Calu3 (cell line): ENCODE measurements around the gene SH3PXD2A. TPM values are rescaled to one million over a fixed set of nuclear protein-coding genes. Genes with fewer than 3 reads are reported as not detected.
A peak's percentile ranks its signal among the peaks of the same experiment; 100 is the strongest.
"Not testable (repeated sequence)": the region's sequence is repeated elsewhere in the genome, so short reads cannot be mapped to it uniquely, and the experiment has no call there.

Experiments
- BruUV-seq: library from RNA; stranded (reverse); fragments of 400-500 nt; replicated peaks from 2 replicates; lab custom pipeline; 2021; lab: Mats Ljungman, UMichigan
- CTCF ChIA-PET: fragments of 300-600 bp; sonication (Branson Sonifier 250); formaldehyde crosslinking; loops from one replicate; lab custom pipeline; 2022; ENCODE audit warnings: antibody characterized with exemption; lab: Charles Lee
- DNase-seq: peaks from one replicate; pipeline ENCODE4 v3.0.0; 2022
- H3K27ac Mint-ChIP-seq: one replicate; pipeline ENCODE4 v1.8.0; 2022; ENCODE audit warnings: mixed read lengths; ENCODE audit not compliant: unreplicated experiment
- H3K27me3 Mint-ChIP-seq: one replicate; pipeline ENCODE4 v1.8.0; 2022; ENCODE audit warnings: mixed read lengths; ENCODE audit not compliant: unreplicated experiment
- H3K36me3 Mint-ChIP-seq: one replicate; pipeline ENCODE4 v1.8.0; 2022; ENCODE audit warnings: mild to moderate bottlenecking, moderate library complexity, mixed read lengths; ENCODE audit not compliant: insufficient read depth, unreplicated experiment
- H3K4me1 Mint-ChIP-seq: one replicate; pipeline ENCODE4 v1.8.0; 2022; ENCODE audit warnings: mild to moderate bottlenecking, low read depth, mixed read lengths; ENCODE audit not compliant: unreplicated experiment
- H3K4me3 Mint-ChIP-seq: one replicate; pipeline ENCODE4 v1.8.0; 2022; ENCODE audit warnings: mild to moderate bottlenecking, low read depth, moderate library complexity, mixed read lengths; ENCODE audit not compliant: unreplicated experiment
- H3K9me3 Mint-ChIP-seq: one replicate; pipeline ENCODE4 v1.8.0; 2022; ENCODE audit warnings: low read depth, mixed read lengths; ENCODE audit not compliant: unreplicated experiment
- CTCF ChIP-seq: fragments of 200-600 bp; IDR thresholded peaks from one replicate; pipeline ENCODE4 v1.8.0; 2022; ENCODE audit warnings: antibody characterized with exemption; ENCODE audit not compliant: unreplicated experiment
- intact Hi-C: fragments of 100-400 bp; cut with micrococcal nuclease; formaldehyde crosslinking; loops from one replicate; pipeline ENCODE4 v1.10.0; 2022; ENCODE audit not compliant: unreplicated experiment
- total RNA-seq: library from RNA; stranded (reverse); gene quantifications from 2 replicates; pipeline ENCODE4 v1.2.3, GENCODE V29; 2022

Gene SH3PXD2A
- total RNA-seq, 1 experiment from 2014 or later, result 7.5 TPM

GRCh38 chr10:103814626-103815370 is 40.6 kb downstream of the SH3PXD2A start:
- BruUV-seq, result no TSS peak
- no peaks in the 10 kb centered on the region for H3K36me3 Mint-ChIP-seq
- intact Hi-C loops, result no loop called here
- no peak for DNase-seq
- peaks cover 22% of the 10 kb centered on the region for H3K27me3 Mint-ChIP-seq
- H3K27ac Mint-ChIP-seq, result no peak overlapping the region
- H3K4me1 Mint-ChIP-seq, result peaks cover 14% of the 10 kb centered on the region
- CTCF ChIA-PET, result no interaction called here
- TF ChIP-seq CTCF, result no peak
- no peaks in the 10 kb centered on the region for H3K9me3 Mint-ChIP-seq
- H3K4me3 Mint-ChIP-seq, result no peak overlapping the region

GRCh38 chr10:103814105-103814504 is 41.3 kb downstream of the SH3PXD2A start:
- H3K4me1 Mint-ChIP-seq, result peaks cover 14% of the 10 kb centered on the region
- no peak for TF ChIP-seq CTCF
- H3K9me3 Mint-ChIP-seq, result no peaks in the 10 kb centered on the region
- H3K27me3 Mint-ChIP-seq, result peaks cover 15% of the 10 kb centered on the region
- no peak overlapping the region for H3K27ac Mint-ChIP-seq
- H3K36me3 Mint-ChIP-seq, result no peaks in the 10 kb centered on the region
- BruUV-seq, result no TSS peak
- no peak overlapping the region for H3K4me3 Mint-ChIP-seq
- CTCF ChIA-PET, result no interaction called here
- no peak for DNase-seq
- intact Hi-C loops, result no loop called here

GRCh38 chr10:103813312-103813711 is 42.1 kb downstream of the SH3PXD2A start:
- H3K9me3 Mint-ChIP-seq, BruUV-seq, intact Hi-C loops, H3K36me3 Mint-ChIP-seq, DNase-seq, H3K4me3 Mint-ChIP-seq, H3K27me3 Mint-ChIP-seq, H3K27ac Mint-ChIP-seq: not testable (repeated sequence)
- CTCF ChIA-PET, result interaction anchor here (0.6 to 0.7 kb wide), 3 partner anchors 10 to 273 kb away, joined by 3 to 7 read pairs (median 4); no protein-coding TSS in a partner anchor
- H3K4me1 Mint-ChIP-seq, result peaks cover 14% of the 10 kb centered on the region

- no peak for TF ChIP-seq CTCF
- BruUV-seq, result no TSS peak
- H3K27ac Mint-ChIP-seq, result no peak overlapping the region
These were observed 42.9 kb downstream of the SH3PXD2A start for GRCh38 chr10:103812432-103812831.

GRCh38 chr10:103812004-103812403 is 43.4 kb downstream of the SH3PXD2A start:
- Mint-ChIP-seq H3K9me3 (no peaks in the 10 kb centered on the region), H3K36me3 (no peaks in the 10 kb centered on the region), H3K27ac (no peak overlapping the region), H3K4me3 (no peak overlapping the region), H3K27me3 (no peaks in the 10 kb centered on the region), H3K4me1 (peaks cover 14% of the 10 kb centered on the region)
- no TSS peak for BruUV-seq
- peak; percentile 19 for DNase-seq
- TF ChIP-seq CTCF, result no peak
- CTCF ChIA-PET, result no interaction called here
- intact Hi-C loops, result no loop called here

More at GRCh38 chr10:103812432-103812831, 42.9 kb downstream of the SH3PXD2A start:
- Mint-ChIP-seq H3K36me3 (no peaks in the 10 kb centered on the region), H3K4me3 (no peak overlapping the region), H3K27me3 (no peaks in the 10 kb centered on the region), H3K9me3 (no peaks in the 10 kb centered on the region), H3K4me1 (peaks cover 14% of the 10 kb centered on the region)
- DNase-seq, result no peak
- CTCF ChIA-PET, result no interaction called here
- intact Hi-C loops, result no loop called here
